GM12878 (cell line): ENCODE data around the gene GUK1. TPM values are rescaled to one million over a fixed set of nuclear protein-coding genes. Genes with fewer than 3 reads are reported as not detected.

Experiments used
- ATAC-seq: fragments of 200-7000 bp; cut with Tn5 transposase; 3 replicates; pipeline ENCODE4 v1.9.1; 2020; ENCODE audit warnings: mild to moderate bottlenecking, moderate library complexity
- BruUV-seq: library from RNA; stranded (reverse); fragments of 400-500 nt; replicated peaks from 2 replicates; lab custom pipeline; 2021; lab: Mats Ljungman, UMichigan
- CTCF ChIA-PET: fragments of 300-600 bp; sonication (Branson Sonifier 250); formaldehyde crosslinking; extraction: SDS; loops from one replicate; lab custom pipeline; 2021; ENCODE audit warnings: inconsistent platforms; lab: Yijun Ruan, JAX
- POLR2A ChIA-PET: fragments of 350-600 bp; formaldehyde crosslinking; extraction: SDS; loops from one replicate; lab custom pipeline; 2021; ENCODE audit warnings: inconsistent platforms; lab: Charles Lee
- RAD21 ChIA-PET: fragments of 300-600 bp; sonication (Branson Sonifier 250); formaldehyde crosslinking; loops from one replicate; lab custom pipeline; 2023; ENCODE audit warnings: antibody characterized with exemption; ENCODE audit not compliant: unreplicated experiment; lab: Charles Lee
- SMC1A ChIA-PET: fragments of 300-600 bp; sonication (Branson Sonifier 250); formaldehyde crosslinking; loops from one replicate; lab custom pipeline; 2023; ENCODE audit not compliant: unreplicated experiment, uncharacterized antibody; lab: Charles Lee
- DNase-seq: peaks from one replicate; pipeline ENCODE4 v3.0.0-alpha.2; 2011; ENCODE audit warnings: low read depth, low spot score
- FAIRE-seq: peaks from 3 replicates; lab custom pipeline; 2011; peaks lifted over from hg19 to GRCh38; lab: Jason Lieb, UNC
- H2AFZ ChIP-seq: 2 replicates; pipeline ENCODE4 v1.6.0; 2011; ENCODE audit warnings: low read depth, low read length, control low read depth; ENCODE audit not compliant: control insufficient read depth
- H3K27ac ChIP-seq: 2 replicates; pipeline ENCODE4 v1.5.1; 2011; ENCODE audit warnings: control low read depth; ENCODE audit not compliant: control insufficient read depth, insufficient read depth
- H3K27me3 ChIP-seq, 2 experiments: replicated peaks in 1 of 2; 2 replicates each; pipeline versions ENCODE4 v1.6.0 to v1.6.1; 2011; ENCODE audit warnings: low read length in 1 of 2; ENCODE audit not compliant: control insufficient read depth in 2 of 2, insufficient read depth in 2 of 2
- H3K36me3 ChIP-seq, 2 experiments: 2 replicates each; pipeline ENCODE4 v1.5.1; 2011; ENCODE audit warnings: low read length in 1 of 2; ENCODE audit not compliant: control insufficient read depth in 2 of 2, insufficient read depth in 2 of 2
- H3K4me1 ChIP-seq: 2 replicates; pipeline ENCODE4 v1.6.1; 2011; ENCODE audit warnings: mild to moderate bottlenecking, low read length, moderate library complexity, mixed read lengths; ENCODE audit not compliant: control insufficient read depth, insufficient read depth
- H3K4me2 ChIP-seq: 2 replicates; pipeline ENCODE4 v1.6.0; 2011; ENCODE audit warnings: control low read depth; ENCODE audit not compliant: control insufficient read depth, insufficient read depth
- H3K4me3 ChIP-seq: fragments of 200-600 bp; sonication (generic); 2 replicates; pipeline ENCODE4 v1.5.1; 2016
- H3K79me2 ChIP-seq: 2 replicates; pipeline ENCODE4 v1.6.0; 2011; ENCODE audit warnings: low read length; ENCODE audit not compliant: control insufficient read depth, insufficient read depth
- H3K9ac ChIP-seq: 2 replicates; pipeline ENCODE4 v1.8.0; 2011; ENCODE audit warnings: low read length, control low read depth, mixed read lengths; ENCODE audit not compliant: control insufficient read depth, insufficient read depth
- H3K9me3 ChIP-seq: replicated peaks from 3 replicates; pipeline ENCODE4 v1.5.1; 2011; ENCODE audit warnings: mild to moderate bottlenecking, low read length; ENCODE audit not compliant: control insufficient read depth, insufficient read depth
- H4K20me1 ChIP-seq: 2 replicates; pipeline ENCODE4 v1.6.0; 2011; ENCODE audit not compliant: control insufficient read depth, insufficient read depth
- ATF7 ChIP-seq: fragments of 450-650 bp; IDR thresholded peaks from 2 replicates; pipeline ENCODE4 v1.6.1; 2016; ENCODE audit warnings: low read depth, mild to moderate bottlenecking
- CREM ChIP-seq: IDR thresholded peaks from 2 replicates; pipeline ENCODE4 v1.6.1; 2014; ENCODE audit warnings: antibody characterized with exemption, low read depth
- FOS ChIP-seq: IDR thresholded peaks from 3 replicates; pipeline ENCODE4 v1.6.1; 2011; ENCODE audit warnings: borderline replicate concordance; ENCODE audit not compliant: insufficient read length; ENCODE audit errors: extremely low read depth
- FOXK2 ChIP-seq: fragments of 450-650 bp; IDR thresholded peaks from 2 replicates; pipeline ENCODE4 v1.6.1; 2017; ENCODE audit warnings: mild to moderate bottlenecking, moderate library complexity
- KDM1A ChIP-seq: fragments of 200-600 bp; sonication (generic); IDR thresholded peaks from 2 replicates; pipeline ENCODE4 v1.6.1; 2016; ENCODE audit warnings: borderline replicate concordance
- MYB ChIP-seq: fragments of 150-350 bp; IDR thresholded peaks from 2 replicates; pipeline ENCODE4 v1.6.1; 2014; ENCODE audit warnings: mild to moderate bottlenecking, low read depth, low read length, borderline replicate concordance
- NFXL1 ChIP-seq: fragments of 450-650 bp; IDR thresholded peaks from 2 replicates; pipeline ENCODE4 v1.6.1; 2017; ENCODE audit warnings: antibody characterized with exemption, mild to moderate bottlenecking, borderline replicate concordance
- NR2F1 ChIP-seq: fragments of 450-650 bp; conservative IDR thresholded peaks from 2 replicates; pipeline ENCODE4 v1.6.1; 2017; ENCODE audit warnings: mild to moderate bottlenecking
- NRF1 ChIP-seq: conservative IDR thresholded peaks from 2 replicates; pipeline ENCODE4 v1.6.1; 2011; ENCODE audit warnings: mild to moderate bottlenecking, low read depth, low read length, improper control_type of control experiment
- ZNF274 ChIP-seq: IDR thresholded peaks from one replicate; pipeline ENCODE4 v1.8.0; 2011; ENCODE audit not compliant: insufficient read length, insufficient read depth
- WGBS: methylation state at CpG from one replicate; pipeline ENCODE4 v1.1.6; 2016; ENCODE audit warnings: low lambda C conversion rate; ENCODE audit not compliant: insufficient replicate concordance, insufficient coverage; ENCODE audit errors: missing lambda C conversion rate; 5-methylcytosine and 5-hydroxymethylcytosine counted together
- in situ Hi-C: fragments of 300-500 bp; cut with MboI; formaldehyde crosslinking; loops from 9 replicates; pipeline ENCODE4 v1.14.3; 2018; ENCODE audit warnings: mixed read lengths
- intact Hi-C: fragments of 100-400 bp; cut with micrococcal nuclease; formaldehyde crosslinking; loops from one replicate; pipeline ENCODE4 v1.14.2; 2022; ENCODE audit not compliant: unreplicated experiment
- polyA plus RNA-seq, 11 experiments: library from polyadenylated mRNA; depleted of rRNA in 4 of 11; unstranded in 6 of 11; stranded (reverse) in 5 of 11; fragments of >200 nt; fragmentation: Nextera tagmentation in 4 of 11; fragmentation: Illumina TruSeq in 1 of 11; extraction: Ambion mirVana in 4 of 11; extraction: Trizol in 1 of 11; gene quantifications; 1 replicate in 1 of 11; 2 replicates in 10 of 11; pipeline versions ENCODE4 v1.2.1 to v1.2.3, GENCODE V29; 2011 to 2016; ENCODE audit warnings: inconsistent platforms in 2 of 11, missing spikeins in 2 of 11, low read depth in 1 of 11
- total RNA-seq, 4 experiments: library from RNA; depleted of rRNA in 3 of 4; stranded (reverse); fragments of >200 nt in 3 of 4; fragmentation: Illumina TruSeq in 1 of 4; extraction: Trizol in 1 of 4; gene quantifications; 2 replicates each; pipeline versions ENCODE4 v1.2.1 to v1.2.3, GENCODE V29; 2013 to 2021

Gene GUK1
- total and polyA plus RNA-seq, 10 of the 15 experiments (the other 5 are each of a cell fraction or from before 2014, with no cell fraction given) = 6.3 to 357 (median 203) TPM

- TF ChIP-seq ATF7 (no peak), FOXK2 (no peak), NFXL1 (no peak), FOS (no peak), ZNF274 (no peak), CREM (no peak), KDM1A (no peak), NRF1 (no peak), NR2F1 (no peak), MYB (no peak)
- no peak for FAIRE-seq
- Histone ChIP-seq H3K79me2 (peaks cover 4% of the 10 kb centered on the region), H2AFZ (no peak overlapping the region), H3K36me3 (no peaks in the 10 kb centered on the region), H3K4me2 (no peak overlapping the region), H3K4me1 (peaks cover 7% of the 10 kb centered on the region), H3K9ac (no peak overlapping the region), H4K20me1 (no peaks in the 10 kb centered on the region; the same call in 1 of the 2 replicates), H3K27ac (no peak overlapping the region), H3K9me3 (no peaks in the 10 kb centered on the region), H3K4me3 (no peak overlapping the region), H3K27me3 (no peaks in the 10 kb centered on the region)
- no peak for ATAC-seq
- BruUV-seq = no TSS peak
- in situ Hi-C loops (no loop called here), intact Hi-C loops (no loop called here)
- no peak for DNase-seq
- ChIA-PET RAD21 (no interaction called here), CTCF (no interaction called here), SMC1A (no interaction called here), POLR2A (interaction anchor here (1.1 kb wide), 2 partner anchors 10 to 22 kb away, joined by 3 read pairs; no protein-coding TSS in a partner anchor)
- 39% methylated on average over 14 of the region's 14 CpGs for WGBS
Observed at GRCh38 chr1:228162286-228163006, 22.4 kb downstream of the GUK1 start.
